Mucosa of descending colon (tissue), 3 donors: ENCODE results near the gene SYVN1. TPM values are rescaled to one million over a fixed set of nuclear protein-coding genes. Genes with fewer than 3 reads are reported as not detected.
A peak's percentile ranks its signal among the peaks of the same experiment; 100 is the strongest.

Experiments used
- ATAC-seq: fragments of 200-7000 bp; cut with Tn5 transposase; one replicate; pipeline ENCODE4 v1.9.1; 2020; ENCODE audit warnings: mild to moderate bottlenecking, moderate library complexity
- DNase-seq, 3 donors: peaks; one replicate each; pipeline ENCODE4 v3.0.0-alpha.2; 2020
- H3K36me3 ChIP-seq: fragments of 200-600 bp; one replicate; pipeline ENCODE4 v1.8.0; 2021; ENCODE audit warnings: low read depth, mild to moderate bottlenecking
- H3K4me1 ChIP-seq: fragments of 200-600 bp; one replicate; pipeline ENCODE4 v1.8.0; 2021; ENCODE audit warnings: low read depth, mild to moderate bottlenecking
- H3K4me3 ChIP-seq: fragments of 200-600 bp; one replicate; pipeline ENCODE4 v1.8.0; 2021; ENCODE audit warnings: mild to moderate bottlenecking
- H3K9me3 ChIP-seq: fragments of 200-600 bp; one replicate; pipeline ENCODE4 v1.8.0; 2021; ENCODE audit warnings: mild to moderate bottlenecking
- intact Hi-C, 2 donors: fragments of 100-400 bp; cut with DNase I in 1 of 2; cut with micrococcal nuclease in 1 of 2; formaldehyde crosslinking; loops; one replicate each; pipeline versions ENCODE4 v1.11.0 to v1.11.1; 2022; cut with DNase I, micrococcal nuclease
- total RNA-seq, 3 donors: library from RNA; stranded (reverse); fragmentation: NEBNext Ultra II Directional in 2 of 3; extraction: Animal tissue kit (Norgen Biotek cat#: 25700) in 2 of 3; gene quantifications; one replicate each; pipeline versions ENCODE4 v1.2.1 to v1.2.4, GENCODE V29; 2021 to 2023
- TF ChIP-seq, protein P1 (sequence below): fragments of 200-600 bp; IDR thresholded peaks from one replicate; pipeline ENCODE4 v1.8.0; 2022; ENCODE audit warnings: antibody characterized with exemption, mild to moderate bottlenecking
- donor health status: DM: no; HTN: no; CAD: no; lungs with moderate emphysema.
- donor health status: DM: no; HTN: no; CAD: no.
- donor health status: DM: no; HTN: yes; CAD: no.

Gene SYVN1
- total RNA-seq, 3 donors from 2014 or later: 59.7 to 62.2 (median 60.3) TPM

DNA sequence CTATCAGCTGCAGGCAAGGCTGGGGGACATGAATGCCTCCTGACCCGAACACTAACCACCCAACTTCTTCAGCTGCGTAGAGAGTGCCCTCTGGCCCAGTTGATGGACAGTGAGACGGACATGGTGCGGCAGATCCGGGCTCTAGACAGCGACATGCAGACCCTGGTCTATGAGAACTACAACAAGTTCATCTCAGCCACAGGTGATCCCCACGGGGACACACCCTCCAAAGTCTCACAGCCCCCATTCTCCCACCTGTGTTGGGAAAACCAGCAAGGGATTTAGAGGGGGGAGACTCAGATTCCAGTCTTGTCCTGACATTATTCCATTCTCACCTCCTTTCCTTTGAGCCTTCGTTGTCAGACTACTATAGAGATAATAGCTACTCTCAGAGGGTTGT, 37.4 kb downstream of the SYVN1 start:
- peaks cover 17% of the 10 kb centered on the region for H3K4me1 ChIP-seq
- ATAC-seq (no peak), DNase-seq (no peak)
- H3K36me3 ChIP-seq: no peaks in the 10 kb centered on the region
- H3K9me3 ChIP-seq: no peaks in the 10 kb centered on the region
- intact Hi-C loops: no loop called here
- TF ChIP-seq, protein P1, sequence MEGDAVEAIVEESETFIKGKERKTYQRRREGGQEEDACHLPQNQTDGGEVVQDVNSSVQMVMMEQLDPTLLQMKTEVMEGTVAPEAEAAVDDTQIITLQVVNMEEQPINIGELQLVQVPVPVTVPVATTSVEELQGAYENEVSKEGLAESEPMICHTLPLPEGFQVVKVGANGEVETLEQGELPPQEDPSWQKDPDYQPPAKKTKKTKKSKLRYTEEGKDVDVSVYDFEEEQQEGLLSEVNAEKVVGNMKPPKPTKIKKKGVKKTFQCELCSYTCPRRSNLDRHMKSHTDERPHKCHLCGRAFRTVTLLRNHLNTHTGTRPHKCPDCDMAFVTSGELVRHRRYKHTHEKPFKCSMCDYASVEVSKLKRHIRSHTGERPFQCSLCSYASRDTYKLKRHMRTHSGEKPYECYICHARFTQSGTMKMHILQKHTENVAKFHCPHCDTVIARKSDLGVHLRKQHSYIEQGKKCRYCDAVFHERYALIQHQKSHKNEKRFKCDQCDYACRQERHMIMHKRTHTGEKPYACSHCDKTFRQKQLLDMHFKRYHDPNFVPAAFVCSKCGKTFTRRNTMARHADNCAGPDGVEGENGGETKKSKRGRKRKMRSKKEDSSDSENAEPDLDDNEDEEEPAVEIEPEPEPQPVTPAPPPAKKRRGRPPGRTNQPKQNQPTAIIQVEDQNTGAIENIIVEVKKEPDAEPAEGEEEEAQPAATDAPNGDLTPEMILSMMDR: no peak
- peak overlapping the region; percentile 56 for H3K4me3 ChIP-seq

DNA sequence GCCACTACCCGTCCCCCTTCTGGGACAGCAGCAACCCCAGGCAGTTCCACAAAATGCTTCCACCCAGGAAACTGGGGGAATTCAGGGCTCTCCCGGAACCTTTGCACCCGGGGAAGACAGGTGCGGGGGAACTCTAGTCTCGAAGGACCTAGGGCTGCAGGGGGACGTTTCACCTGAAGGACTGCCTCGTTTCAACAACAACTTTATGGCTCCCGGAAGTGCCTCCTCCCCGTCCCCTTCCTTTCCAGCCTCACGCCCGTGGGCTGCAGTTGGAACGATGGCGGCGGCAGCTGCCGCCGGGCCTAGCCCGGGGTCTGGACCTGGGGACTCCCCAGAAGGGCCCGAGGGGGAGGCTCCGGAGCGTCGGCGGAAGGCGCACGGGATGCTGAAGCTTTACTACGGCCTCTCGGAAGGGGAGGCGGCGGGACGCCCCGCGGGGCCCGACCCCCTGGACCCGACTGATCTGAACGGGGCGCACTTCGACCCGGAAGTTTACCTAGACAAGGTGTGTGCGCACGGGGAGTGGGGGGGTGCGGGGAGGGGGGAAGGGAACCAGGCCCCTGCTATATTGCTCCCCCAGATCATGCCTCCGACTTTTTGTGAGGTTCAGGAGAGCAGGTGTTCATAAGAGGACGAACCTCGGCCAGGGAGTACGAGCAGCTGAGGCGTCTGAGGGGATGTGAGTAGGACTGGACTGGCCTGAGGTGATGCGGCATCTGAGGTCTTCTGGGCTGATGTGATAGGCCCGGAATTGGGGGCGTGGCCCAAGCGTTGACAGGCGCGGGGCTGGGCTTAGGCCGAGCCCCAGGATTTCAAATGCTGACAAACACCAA, 38.1 kb downstream of the SYVN1 start, which contains the start of gene VPS51:
TSS of gene VPS51 (plus strand) at position 241 of the 833 bp plus-strand sequence. CDS start at position 278, 37 bp downstream.
- ATAC-seq: peak; percentile 99
- TF ChIP-seq, protein P1: no peak
- peak; percentile 90 to 94 (median 94) for DNase-seq
- Histone ChIP-seq H3K36me3 (no peaks in the 10 kb centered on the region), H3K4me1 (peaks cover 17% of the 10 kb centered on the region), H3K9me3 (no peaks in the 10 kb centered on the region), H3K4me3 (peak within 1 kb of the TSS; percentile 56)
- intact Hi-C loops: no loop called here

- Histone ChIP-seq H3K4me1 (peaks cover 17% of the 10 kb centered on the region), H3K9me3 (no peaks in the 10 kb centered on the region), H3K4me3 (no peak overlapping the region), H3K36me3 (no peaks in the 10 kb centered on the region)
- TF ChIP-seq, protein P1: no peak
- intact Hi-C loops: no loop called here
- DNase-seq (no peak), ATAC-seq (no peak)
Measured at GRCh38 chr11:65095427-65095826, 38.9 kb downstream of the SYVN1 start.

- Histone ChIP-seq H3K36me3 (peaks cover 11% of the 10 kb centered on the region), H3K9me3 (no peaks in the 10 kb centered on the region), H3K4me1 (peaks cover 1% of the 10 kb centered on the region), H3K4me3 (no peak overlapping the region)
- DNase-seq (no peak), ATAC-seq (no peak)
- intact Hi-C loops: no loop called here
- TF ChIP-seq, protein P1: no peak
Measured at GRCh38 chr11:65090628-65091027, 43.7 kb downstream of the SYVN1 start.

DNA sequence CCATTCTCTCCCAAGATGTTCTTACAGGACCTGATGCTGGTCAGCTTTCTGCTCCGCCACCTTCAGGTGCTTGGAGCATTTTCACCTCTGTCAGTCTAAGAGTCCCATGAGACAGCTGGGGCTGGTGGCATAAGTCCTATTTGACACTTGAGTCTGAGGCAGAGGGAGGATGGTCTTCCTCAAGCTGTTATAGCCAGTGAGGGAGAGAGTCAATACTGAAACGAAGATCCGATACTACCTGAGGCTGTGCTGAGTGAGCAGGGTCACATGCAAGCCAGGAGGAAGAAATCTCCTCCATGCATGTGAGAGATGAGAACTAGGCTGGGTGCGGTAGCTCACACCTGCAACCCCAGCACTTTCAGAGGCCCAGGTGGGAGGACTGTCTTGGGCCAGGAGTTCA, 44.7 kb downstream of the SYVN1 start:
- intact Hi-C loops: no loop called here
- TF ChIP-seq, protein P1: no peak
- Histone ChIP-seq H3K9me3 (no peaks in the 10 kb centered on the region), H3K4me3 (no peak overlapping the region), H3K36me3 (peaks cover 11% of the 10 kb centered on the region), H3K4me1 (peaks cover 8% of the 10 kb centered on the region)
- DNase-seq (no peak), ATAC-seq (no peak)
